ENCODE measurements around the gene LIFR. TPM values are rescaled to one million over a fixed set of nuclear protein-coding genes. Genes with fewer than 3 reads are reported as not detected.
"Not testable (repeated sequence)": the region's sequence is repeated elsewhere in the genome, so short reads cannot be mapped to it uniquely, and the experiment has no call there.

Gene LIFR
- polyA plus RNA-seq, 2 of the 4 experiments (the other 2 are of a cell fraction) = 3.8 to 7.9 TPM

- FAIRE-seq (no peak), DNase-seq (ENCODE audit: low read depth in 1 of 2, low spot score in 1 of 2) (no peak), ATAC-seq (no peak)
- ChIA-PET CTCF (no interaction called here), POLR2A (no interaction called here)
- Histone ChIP-seq H3K9me3 (no peaks in the 10 kb centered on the region), H3K4me1 (no peaks in the 10 kb centered on the region), H3K4me3 (no peak overlapping the region), H3K27ac (no peak overlapping the region), H3K4me2 (no peak overlapping the region)
- 85% methylated on average over 3 of the region's 3 CpGs for WGBS (ENCODE audit: missing lambda C conversion rate)
- TF ChIP-seq POLR2AphosphoS2 (conservative IDR thresholded peaks at IDR 0.05; ENCODE audit: low read length) (no peak), CHD2 (IDR thresholded peaks at IDR 0.05; ENCODE audit: low read length, partially characterized antibody) (no peak), CBX8 (IDR thresholded peaks at IDR 0.05) (no peak), FOSL2 (IDR thresholded peaks at IDR 0.05) (no peak), FOSL2 (CRISPR knock-in tag; IDR thresholded peaks at IDR 0.05) (no peak), ZNF302 (CRISPR knock-in tag; IDR thresholded peaks at IDR 0.05) (no peak), ELK1 (IDR thresholded peaks at IDR 0.05; ENCODE audit: low read depth, low read length) (no peak), KDM1A (IDR thresholded peaks at IDR 0.05; ENCODE audit: low read depth) (no peak), TFCP2L1 (CRISPR knock-in tag; IDR thresholded peaks at IDR 0.05) (no peak), BCL3 (IDR thresholded peaks at IDR 0.05) (no peak), JUN (IDR thresholded peaks at IDR 0.05) (no peak)
Observed at GRCh38 chr5:38573521-38573920, 17.1 kb upstream of the LIFR start.

- ChIA-PET POLR2A (no interaction called here), CTCF (no interaction called here)
- TF ChIP-seq ELK1 (IDR thresholded peaks at IDR 0.05; ENCODE audit: low read depth, low read length) (no peak), TP53 (CRISPR knock-in tag; IDR thresholded peaks at IDR 0.05) (no peak), RFX5 (IDR thresholded peaks at IDR 0.05) (no peak), RAD21 (conservative IDR thresholded peaks at IDR 0.05 in 1 of 2, IDR thresholded peaks at IDR 0.05 in 1 of 2) (no peak)
- WGBS (ENCODE audit: missing lambda C conversion rate) = 50% methylated on average over 3 of the region's 3 CpGs
- no peak for DNase-seq (ENCODE audit: low read depth in 1 of 2, low spot score in 1 of 2)
- no peak for ATAC-seq
- no peaks in the 10 kb centered on the region for H3K9me3 ChIP-seq
- H3K4me1 ChIP-seq = no peaks in the 10 kb centered on the region
- H3K27ac ChIP-seq = no peak overlapping the region
- no peak overlapping the region for H3K4me3 ChIP-seq
- H3K4me2 ChIP-seq = no peak overlapping the region
- no peak for FAIRE-seq
Observed at GRCh38 chr5:38569180-38569579, 12.7 kb upstream of the LIFR start.

- POLR2A ChIA-PET; H3K4me3 ChIP-seq; H3K9me3 ChIP-seq; FAIRE-seq; DNase-seq (ENCODE audit: low read depth in 1 of 2, low spot score in 1 of 2); ATAC-seq; H3K4me1 ChIP-seq; H3K4me2 ChIP-seq; H3K27ac ChIP-seq: not testable (repeated sequence)
- CTCF ChIA-PET = interaction anchor here (1.3 to 1.4 kb wide), 2 partner anchors 10 to 125 kb away, joined by 3 to 4 read pairs; no protein-coding TSS in a partner anchor
- WGBS (ENCODE audit: missing lambda C conversion rate) = 92% methylated on average over 2 of the region's 2 CpGs
- TF ChIP-seq ZC3H11A (IDR thresholded peaks at IDR 0.05) = peak; percentile 82
Observed at GRCh38 chr5:38567306-38567705, 10.9 kb upstream of the LIFR start.

DNA sequence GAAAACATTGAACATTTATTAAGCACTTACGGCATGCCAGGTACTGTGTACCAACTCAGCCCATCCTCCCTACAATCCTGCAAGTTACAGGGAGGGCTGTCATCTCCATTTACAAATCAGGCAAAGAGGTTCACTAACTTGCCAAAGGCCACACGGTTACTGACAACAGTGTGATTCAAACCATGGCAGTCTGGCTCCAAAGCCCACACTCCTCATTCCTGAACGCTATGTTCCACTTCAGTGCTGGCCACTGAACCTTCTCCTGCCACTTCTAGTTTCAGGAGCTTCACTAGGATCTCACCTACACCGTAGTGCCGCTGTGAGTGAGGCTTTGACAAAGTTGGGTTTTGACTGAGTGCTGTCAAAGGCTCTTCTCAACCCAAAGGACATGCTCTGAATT lies 7.2 kb upstream of the LIFR start:
- FAIRE-seq = peak; percentile 13
- CTCF ChIA-PET = no interaction called here
- no peak overlapping the region for H3K4me2 ChIP-seq
- no peak for DNase-seq (ENCODE audit: low read depth in 1 of 2, low spot score in 1 of 2)
- 74% methylated on average over 5 of the region's 5 CpGs for WGBS (ENCODE audit: missing lambda C conversion rate)
- no peak overlapping the region for H3K4me3 ChIP-seq
- H3K4me1 ChIP-seq = peaks cover 7% of the 10 kb centered on the region; the same call in 2 of the 3 replicates
- no peak for ATAC-seq
- POLR2A ChIA-PET = no interaction called here
- H3K9me3 ChIP-seq = no peaks in the 10 kb centered on the region
- H3K27ac ChIP-seq = no peak overlapping the region
- TF ChIP-seq BCL3 (IDR thresholded peaks at IDR 0.05) = no peak
- TF ChIP-seq EHMT2 (IDR thresholded peaks at IDR 0.05; ENCODE audit: low read depth) = no peak
- TF ChIP-seq REST (IDR thresholded peaks at IDR 0.05) = no peak
- TF ChIP-seq BHLHE40 (IDR thresholded peaks at IDR 0.05; ENCODE audit: low read depth, low read length) = no peak
- no peak for TF ChIP-seq EP300 (IDR thresholded peaks at IDR 0.05)
- TF ChIP-seq FOSB (CRISPR knock-in tag; IDR thresholded peaks at IDR 0.05) = no peak
- TF ChIP-seq, protein P1, sequence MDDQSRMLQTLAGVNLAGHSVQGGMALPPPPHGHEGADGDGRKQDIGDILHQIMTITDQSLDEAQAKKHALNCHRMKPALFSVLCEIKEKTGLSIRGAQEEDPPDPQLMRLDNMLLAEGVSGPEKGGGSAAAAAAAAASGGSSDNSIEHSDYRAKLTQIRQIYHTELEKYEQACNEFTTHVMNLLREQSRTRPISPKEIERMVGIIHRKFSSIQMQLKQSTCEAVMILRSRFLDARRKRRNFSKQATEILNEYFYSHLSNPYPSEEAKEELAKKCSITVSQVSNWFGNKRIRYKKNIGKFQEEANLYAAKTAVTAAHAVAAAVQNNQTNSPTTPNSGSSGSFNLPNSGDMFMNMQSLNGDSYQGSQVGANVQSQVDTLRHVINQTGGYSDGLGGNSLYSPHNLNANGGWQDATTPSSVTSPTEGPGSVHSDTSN (IDR thresholded peaks at IDR 0.05) = no peak
- no peak for TF ChIP-seq RAD21 (conservative IDR thresholded peaks at IDR 0.05 in 1 of 2, IDR thresholded peaks at IDR 0.05 in 1 of 2)

All from A549 (cell line).